Activated CD8-positive, alpha-beta T cell treated with anti-CD3 and anti-CD28 coated beads for 36 hours (primary cell): ENCODE data around the gene KCNS1. TPM values are rescaled to one million over a fixed set of nuclear protein-coding genes. Genes with fewer than 3 reads are reported as not detected.

ENCODE experiments used
- ATAC-seq: fragments of 200-7000 bp; cut with Tn5 transposase; one replicate; pipeline ENCODE4 v1.10.0; 2021; ENCODE audit warnings: mild to moderate bottlenecking, moderate library complexity
- CTCF ChIA-PET: fragments of 350-600 bp; sonication (Branson Sonifier 250); formaldehyde crosslinking; loops from one replicate; lab custom pipeline; 2021; ENCODE audit warnings: antibody characterized with exemption; lab: Charles Lee
- POLR2A ChIA-PET: fragments of 350-600 bp; sonication (Branson Sonifier 250); formaldehyde crosslinking; loops from one replicate; lab custom pipeline; 2021; ENCODE audit warnings: antibody characterized with exemption; lab: Charles Lee
- DNase-seq: peaks from one replicate; pipeline ENCODE4 v3.0.0-alpha.2; 2020
- H3K27ac Mint-ChIP-seq: one replicate; pipeline ENCODE4 v1.8.0; 2021; ENCODE audit warnings: mild to moderate bottlenecking, mixed read lengths
- H3K27me3 Mint-ChIP-seq: one replicate; pipeline ENCODE4 v1.8.0; 2021; ENCODE audit warnings: mixed read lengths
- H3K36me3 Mint-ChIP-seq: one replicate; pipeline ENCODE4 v1.8.0; 2021; ENCODE audit warnings: low read depth, mixed read lengths
- H3K4me1 Mint-ChIP-seq: one replicate; pipeline ENCODE4 v1.8.0; 2021; ENCODE audit warnings: low read depth, mixed read lengths
- H3K4me3 Mint-ChIP-seq: one replicate; pipeline ENCODE4 v1.8.0; 2021; ENCODE audit warnings: mild to moderate bottlenecking, moderate library complexity, mixed read lengths
- H3K9me3 Mint-ChIP-seq: one replicate; pipeline ENCODE4 v1.8.0; 2021; ENCODE audit warnings: mixed read lengths
- CTCF ChIP-seq: fragments of 200-600 bp; IDR thresholded peaks from one replicate; pipeline ENCODE4 v1.8.0; 2022; ENCODE audit warnings: antibody characterized with exemption, mild to moderate bottlenecking
- intact Hi-C: fragments of 100-400 bp; cut with micrococcal nuclease; formaldehyde crosslinking; loops from one replicate; pipeline ENCODE4 v1.10.0; 2022
- total RNA-seq, 2 experiments: library from RNA; stranded (reverse); gene quantifications; one replicate each; pipeline ENCODE4 v1.2.3, GENCODE V29; 2021

The KCNS1 gene
- total RNA-seq, 2 experiments from 2014 or later = 0.38 to 0.54 TPM

- Mint-ChIP-seq H3K9me3 (no peaks in the 10 kb centered on the region), H3K4me1 (peaks cover 17% of the 10 kb centered on the region), H3K36me3 (no peaks in the 10 kb centered on the region), H3K27me3 (no peaks in the 10 kb centered on the region), H3K27ac (no peak overlapping the region), H3K4me3 (no peak overlapping the region)
- POLR2A ChIA-PET = no interaction called here
- peak; percentile 53 for DNase-seq
- ATAC-seq = peak; percentile 43
- TF ChIP-seq CTCF = peak; percentile 76
- intact Hi-C loops = no loop called here
- CTCF ChIA-PET = interaction anchor here (0.7 to 10.4 kb wide), 31 partner anchors 8 to 326 kb away, joined by 3 to 117 read pairs (median 4); partner anchors contain the start of genes KCNS1 and TOMM34
Observed at GRCh38 chr20:45111799-45112471, 11.0 kb upstream of the KCNS1 start.

- no peak overlapping the region for H3K4me3 Mint-ChIP-seq
- POLR2A ChIA-PET = no interaction called here
- intact Hi-C loops = no loop called here
- DNase-seq (no peak), ATAC-seq (no peak)
- CTCF ChIA-PET = interaction anchor here (0.7 to 10.4 kb wide), 28 partner anchors 7 to 326 kb away, joined by 3 to 117 read pairs (median 5); partner anchors contain the start of genes KCNS1 and TOMM34
- peaks cover 15% of the 10 kb centered on the region for H3K4me1 Mint-ChIP-seq
- TF ChIP-seq CTCF = no peak
- H3K27me3 Mint-ChIP-seq = no peaks in the 10 kb centered on the region
- H3K27ac Mint-ChIP-seq = no peak overlapping the region
- no peaks in the 10 kb centered on the region for H3K36me3 Mint-ChIP-seq
- no peaks in the 10 kb centered on the region for H3K9me3 Mint-ChIP-seq
Observed at GRCh38 chr20:45111285-45111684, 10.4 kb upstream of the KCNS1 start.

- intact Hi-C loops = no loop called here
- Mint-ChIP-seq H3K9me3 (no peaks in the 10 kb centered on the region), H3K27ac (no peak overlapping the region), H3K27me3 (no peaks in the 10 kb centered on the region), H3K4me3 (no peak overlapping the region), H3K4me1 (peaks cover 10% of the 10 kb centered on the region), H3K36me3 (no peaks in the 10 kb centered on the region)
- no peak for TF ChIP-seq CTCF
- ATAC-seq (no peak), DNase-seq (no peak)
- ChIA-PET POLR2A (interaction anchor here (0.8 to 1.5 kb wide), 3 partner anchors 10 to 60 kb away, joined by 3 to 4 read pairs (median 4); no protein-coding TSS in a partner anchor), CTCF (interaction anchor here (2.7 to 10.4 kb wide), 5 partner anchors 9 to 66 kb away, joined by 12 to 117 read pairs (median 25); partner anchors contain the start of gene KCNS1)
Observed at GRCh38 chr20:45110301-45110700, 9.4 kb upstream of the KCNS1 start.

- CTCF ChIA-PET = interaction anchor here (0.9 to 10.4 kb wide), 6 partner anchors 12 to 337 kb away, joined by 3 to 117 read pairs (median 8); no protein-coding TSS in a partner anchor
- ATAC-seq = no peak
- Mint-ChIP-seq H3K27ac (no peak overlapping the region), H3K4me3 (no peak overlapping the region), H3K4me1 (peaks cover 4% of the 10 kb centered on the region), H3K36me3 (no peaks in the 10 kb centered on the region), H3K9me3 (no peaks in the 10 kb centered on the region), H3K27me3 (peaks cover under 1% of the 10 kb centered on the region)
- POLR2A ChIA-PET = interaction anchor here (1.2 to 1.5 kb wide), 2 partner anchors 10 to 11 kb away, joined by 4 read pairs; no protein-coding TSS in a partner anchor
- no peak for DNase-seq
- intact Hi-C loops = no loop called here
- no peak for TF ChIP-seq CTCF
Observed at GRCh38 chr20:45109634-45110033, 8.7 kb upstream of the KCNS1 start.

- ChIA-PET CTCF (interaction anchor here (0.8 to 10.4 kb wide), 4 partner anchors 8 to 62 kb away, joined by 3 to 117 read pairs (median 13); no protein-coding TSS in a partner anchor), POLR2A (interaction anchor here (0.8 kb wide), 1 partner anchor 11 kb away, joined by 3 read pairs; no protein-coding TSS in a partner anchor)
- ATAC-seq (no peak), DNase-seq (no peak)
- Mint-ChIP-seq H3K9me3 (no peaks in the 10 kb centered on the region), H3K36me3 (no peaks in the 10 kb centered on the region), H3K4me1 (peaks cover 6% of the 10 kb centered on the region), H3K27me3 (peaks cover 20% of the 10 kb centered on the region), H3K4me3 (no peak overlapping the region), H3K27ac (no peak overlapping the region)
- TF ChIP-seq CTCF = no peak
- intact Hi-C loops = no loop called here
Observed at GRCh38 chr20:45105317-45105716, 4.4 kb upstream of the KCNS1 start.
